Endothelial cell of umbilical vein (primary cell): ENCODE data around the gene EPC2. TPM values are rescaled to one million over a fixed set of nuclear protein-coding genes. Genes with fewer than 3 reads are reported as not detected.

Experiments
- BruUV-seq: library from RNA; stranded (reverse); fragments of 400-500 nt; replicated peaks from 2 replicates; lab custom pipeline; 2021; lab: Mats Ljungman, UMichigan
- CTCF ChIA-PET: fragments of 300-600, 350-600 bp; sonication (Branson Sonifier 250); formaldehyde crosslinking; loops from one replicate; lab custom pipeline; 2021; ENCODE audit warnings: antibody characterized with exemption, inconsistent platforms; lab: Charles Lee
- POLR2A ChIA-PET: fragments of 300-600, 350-600 bp; sonication (Branson Sonifier 250); formaldehyde crosslinking; loops from one replicate; lab custom pipeline; 2021; ENCODE audit warnings: antibody characterized with exemption, inconsistent platforms; lab: Charles Lee
- DNase-seq: peaks from one replicate; pipeline ENCODE4 v3.0.0-alpha.2; 2011; ENCODE audit warnings: low read depth, low spot score
- FAIRE-seq: peaks from 2 replicates; lab custom pipeline; 2011; peaks lifted over from hg19 to GRCh38; lab: Jason Lieb, UNC
- H2AFZ ChIP-seq: 2 replicates; pipeline ENCODE4 v1.6.0; 2012; ENCODE audit warnings: low read depth, low read length, control low read depth, inconsistent platforms
- H3K27ac ChIP-seq: 2 replicates; pipeline ENCODE4 v1.5.1; 2011; ENCODE audit warnings: low read depth, mild to moderate bottlenecking, control low read depth, low read length, moderate library complexity; ENCODE audit not compliant: insufficient read depth
- H3K27me3 ChIP-seq, 2 experiments: 2 replicates each; pipeline versions ENCODE4 v1.6.0 to v1.6.1; 2011; ENCODE audit warnings: low read length in 2 of 2, mixed read lengths in 1 of 2; ENCODE audit not compliant: control insufficient read depth in 2 of 2, insufficient read depth in 2 of 2
- H3K36me3 ChIP-seq, 2 experiments: 2 replicates in 1 of 2; 3 replicates in 1 of 2; pipeline ENCODE4 v1.5.1; 2011; ENCODE audit warnings: low read length in 2 of 2, mild to moderate bottlenecking in 1 of 2, moderate library complexity in 1 of 2; ENCODE audit not compliant: control insufficient read depth in 2 of 2, insufficient read depth in 2 of 2; ENCODE audit errors: extremely low read depth in 1 of 2
- H3K4me1 ChIP-seq: 3 replicates; pipeline ENCODE4 v1.5.1; 2011; ENCODE audit warnings: mild to moderate bottlenecking, low read length; ENCODE audit not compliant: control insufficient read depth, insufficient read depth; ENCODE audit errors: extremely low read depth
- H3K4me2 ChIP-seq: 2 replicates; pipeline ENCODE4 v1.6.1; 2011; ENCODE audit warnings: low read length, control low read depth, mixed read lengths; ENCODE audit not compliant: insufficient read depth
- H3K4me3 ChIP-seq, 3 experiments: fragments of 200-600 bp in 1 of 3; sonication (generic), shearing (Covaris generic) in 1 of 3; replicated peaks in 1 of 3; 2 replicates each; pipeline ENCODE4 v1.5.1; 2011 to 2016; ENCODE audit warnings: control low read depth in 3 of 3, low read length in 3 of 3, mild to moderate bottlenecking in 2 of 3, inconsistent platforms in 1 of 3, low read depth in 1 of 3, moderate library complexity in 1 of 3; ENCODE audit not compliant: insufficient read depth in 1 of 3
- H3K79me2 ChIP-seq: 2 replicates; pipeline ENCODE4 v1.6.0; 2012; ENCODE audit warnings: low read length, inconsistent platforms; ENCODE audit not compliant: control insufficient read depth, insufficient read depth
- H3K9ac ChIP-seq: replicated peaks from 2 replicates; pipeline ENCODE3; 2011; ENCODE audit warnings: low read length, control low read depth; ENCODE audit not compliant: insufficient read depth; ENCODE audit errors: extremely low read depth
- H3K9me1 ChIP-seq: replicated peaks from 3 replicates; pipeline ENCODE4 v1.6.0; 2011; ENCODE audit warnings: mild to moderate bottlenecking, low read length; ENCODE audit not compliant: control insufficient read depth, insufficient read depth; ENCODE audit errors: extremely low read depth
- H3K9me3 ChIP-seq: replicated peaks from 2 replicates; pipeline ENCODE4 v1.5.1; 2012; ENCODE audit warnings: low read length, inconsistent platforms; ENCODE audit not compliant: control insufficient read depth, insufficient read depth
- H4K20me1 ChIP-seq: replicated peaks from 2 replicates; pipeline ENCODE3; 2011; ENCODE audit warnings: mild to moderate bottlenecking, low read length; ENCODE audit not compliant: control insufficient read depth, insufficient read depth; ENCODE audit errors: extremely low read depth
- CTCF ChIP-seq, 2 donors: IDR thresholded peaks; 1 replicate in 1 of 2; 2 replicates in 1 of 2; pipeline ENCODE4 v1.5.1; 2011; ENCODE audit warnings: low read length in 2 of 2, mild to moderate bottlenecking in 2 of 2, moderate library complexity in 2 of 2, control low read depth in 1 of 2, inconsistent platforms in 1 of 2, low read depth in 1 of 2; ENCODE audit not compliant: insufficient read depth in 1 of 2; ENCODE audit errors: extremely low read depth in 1 of 2
- EZH2 ChIP-seq: IDR thresholded peaks from 2 replicates; pipeline ENCODE4 v1.6.1; 2012; ENCODE audit warnings: borderline replicate concordance, low read depth, mild to moderate bottlenecking, moderate library complexity, low read length, inconsistent platforms; ENCODE audit not compliant: severe bottlenecking
- FOS ChIP-seq: IDR thresholded peaks from 2 replicates; pipeline ENCODE4 v1.6.1; 2011; ENCODE audit warnings: mild to moderate bottlenecking, low read length, moderate library complexity, borderline replicate concordance; ENCODE audit not compliant: insufficient read depth
- GATA2 ChIP-seq: IDR thresholded peaks from 2 replicates; pipeline ENCODE4 v1.7.0; 2011; ENCODE audit warnings: low read depth, mild to moderate bottlenecking, moderate library complexity, mixed read lengths, low read length; ENCODE audit not compliant: insufficient read length, insufficient read depth
- JUN ChIP-seq: IDR thresholded peaks from 2 replicates; pipeline ENCODE4 v1.6.1; 2011; ENCODE audit warnings: borderline replicate concordance, low read depth; ENCODE audit not compliant: insufficient read length, insufficient read depth
- MAX ChIP-seq: IDR thresholded peaks from 2 replicates; pipeline ENCODE4 v1.6.1; 2011; ENCODE audit not compliant: insufficient read depth, insufficient read length
- MYC ChIP-seq: IDR thresholded peaks from one replicate; pipeline ENCODE4 v1.6.1; 2011; ENCODE audit warnings: mild to moderate bottlenecking, low read depth, low read length
- POLR2A ChIP-seq: IDR thresholded peaks from 2 replicates; pipeline ENCODE4 v1.6.1; 2012; ENCODE audit warnings: low read depth, mild to moderate bottlenecking, control low read depth, low read length
- POLR2AphosphoS5 ChIP-seq: IDR thresholded peaks from 2 replicates; pipeline ENCODE4 v1.6.1; 2012; ENCODE audit warnings: low read depth, mild to moderate bottlenecking, control low read depth, low read length, moderate library complexity; ENCODE audit not compliant: insufficient read depth
- dilution Hi-C: fragments of 300-500 bp; cut with MboI; formaldehyde crosslinking; loops from one replicate; pipeline ENCODE4 v1.15.0; 2019; ENCODE audit warnings: low sequenced_read_pairs; ENCODE audit not compliant: extremely low pct_ligation_motif_present
- intact Hi-C: fragments of 100-400 bp; cut with micrococcal nuclease; formaldehyde crosslinking; loops from one replicate; pipeline ENCODE4 v1.10.0; 2022
- polyA plus RNA-seq, 4 experiments: library from polyadenylated mRNA; depleted of rRNA in 3 of 4; stranded (reverse) in 3 of 4; unstranded in 1 of 4; fragments of >200 nt; gene quantifications; 2 replicates each; pipeline versions ENCODE4 v1.2.1 to v1.2.3, GENCODE V29; 2011 to 2012; ENCODE audit warnings: missing spikeins in 1 of 4
- total RNA-seq: library from RNA; stranded (reverse); gene quantifications from 2 replicates; pipeline ENCODE4 v1.2.3, GENCODE V29; 2021

EPC2 gene
- total and polyA plus RNA-seq, 2 donors (not counting 3 experiments of a cell fraction or from before 2014, with no cell fraction given), result 15.1 to 25.2 TPM

DNA sequence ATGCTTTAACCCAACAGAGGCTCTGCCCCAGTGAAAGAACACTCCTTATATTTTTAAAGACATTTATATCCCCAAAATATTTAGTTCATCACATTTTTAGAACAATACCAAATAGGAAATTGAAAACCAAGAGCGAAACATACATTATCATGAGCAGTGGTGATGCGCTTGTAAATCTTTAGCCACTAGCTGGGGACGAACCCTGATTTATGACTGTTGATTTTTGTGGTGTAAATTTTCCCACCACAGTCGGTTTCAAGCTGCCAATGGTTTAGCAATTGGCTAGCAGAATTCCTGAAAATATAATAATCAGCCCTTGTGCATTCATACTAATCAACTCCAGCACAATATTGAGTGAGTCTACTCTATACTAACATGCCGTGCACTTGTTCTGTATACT lies 27.3 kb upstream of the EPC2 start:
- dilution Hi-C loops, result no loop called here
- CTCF ChIA-PET, result no interaction called here
- no TSS peak for BruUV-seq

More for the DNA sequence above, 27.3 kb upstream of the EPC2 start:
- Histone ChIP-seq H3K4me3 (no peak overlapping the region), H3K27me3 (peaks cover 0 to 6% of the 10 kb centered on the region in 2 experiments), H3K9me3 (no peaks in the 10 kb centered on the region), H3K36me3 (no peaks in the 10 kb centered on the region), H3K79me2 (no peaks in the 10 kb centered on the region), H3K4me2 (no peak overlapping the region), H3K9ac (no peak overlapping the region), H3K27ac (no peak overlapping the region), H3K9me1 (no peaks in the 10 kb centered on the region), H2AFZ (no peak overlapping the region), H4K20me1 (no peaks in the 10 kb centered on the region), H3K4me1 (peaks cover 2% of the 10 kb centered on the region)
- DNase-seq (no peak), FAIRE-seq (no peak)
- TF ChIP-seq MAX (no peak), GATA2 (no peak), CTCF (IDR thresholded peaks at IDR 0.05; ENCODE audit: extremely low read depth in 1 of 2, insufficient read depth in 1 of 2, low read depth in 1 of 2, low read length in 2 of 2) (no peak), POLR2A (no peak), POLR2AphosphoS5 (no peak), JUN (no peak), EZH2 (no peak), FOS (no peak), MYC (no peak)
- intact Hi-C loops, result no loop called here
- POLR2A ChIA-PET, result no interaction called here
